ENCODE results near the gene PHLPP2. TPM values are rescaled to one million over a fixed set of nuclear protein-coding genes. Genes with fewer than 3 reads are reported as not detected.

PHLPP2 gene
- total RNA-seq, 1 experiment from 2014 or later, result 13.1 TPM

- Histone ChIP-seq H3K27ac (ENCODE audit: low read length) (no peak overlapping the region), H3K9me3 (ENCODE audit: control insufficient read depth, insufficient read depth, low read depth, low read length) (no peaks in the 10 kb centered on the region), H3K27me3 (ENCODE audit: control insufficient read depth, insufficient read depth, low read length) (no peaks in the 10 kb centered on the region), H3K36me3 (ENCODE audit: control insufficient read depth, insufficient read depth, low read length) (peaks cover 17% of the 10 kb centered on the region), H3K4me3 (ENCODE audit: low read depth in 2 of 2, low read length in 2 of 2) (no peak overlapping the region), H3K4me1 (ENCODE audit: control insufficient read depth, insufficient read depth, low read length) (no peaks in the 10 kb centered on the region)
- intact Hi-C loops (cut with micrococcal nuclease; ENCODE audit: unreplicated experiment) (no loop called here), in situ Hi-C loops (cut with HindIII; ENCODE audit: low pct_unique_long_range_greater_than_20kb, low sequenced_read_pairs) (no loop called here)
- ATAC-seq (no peak), DNase-seq (ENCODE audit: low read depth, low spot score) (no peak)
- ChIA-PET CTCF (no interaction called here), POLR2A (no interaction called here)
- no TSS peak for BruUV-seq (replicated peaks)
- TF ChIP-seq CTCF (IDR thresholded peaks at IDR 0.05) (no peak), SIN3A (IDR thresholded peaks at IDR 0.05; ENCODE audit: borderline replicate concordance, insufficient read depth, low read depth, low read length) (no peak), POLR2AphosphoS5 (IDR thresholded peaks at IDR 0.05; ENCODE audit: low read depth, low read length) (no peak), REST (IDR thresholded peaks at IDR 0.05; ENCODE audit: insufficient read depth in 1 of 2, low read depth in 2 of 2, low read length in 1 of 2) (no peak), TCF7L2 (IDR thresholded peaks at IDR 0.05; ENCODE audit: low read depth, low read length) (no peak)
Observed at GRCh38 chr16:71738855-71739254, 14.4 kb upstream of the PHLPP2 start.

DNA sequence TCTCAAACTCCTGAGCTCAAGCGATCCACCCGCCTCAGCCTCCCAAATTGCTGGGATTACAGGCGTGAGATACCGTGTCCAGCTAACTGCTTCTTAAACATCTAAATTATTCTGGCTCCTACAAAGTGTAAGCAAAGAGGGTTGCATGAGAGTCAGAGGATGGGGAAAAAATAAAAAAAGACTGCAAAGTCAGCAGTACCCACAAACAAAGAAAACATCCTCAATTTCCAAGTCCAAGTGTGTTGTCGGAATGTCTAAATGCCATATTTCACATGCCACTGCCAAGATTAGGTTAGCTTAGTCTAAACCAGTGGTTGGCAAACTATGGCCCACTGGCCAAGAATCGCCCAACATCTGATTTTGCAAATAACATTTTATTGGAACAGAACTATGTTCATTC, 13.0 kb upstream of the PHLPP2 start:
- Histone ChIP-seq H3K9me3 (ENCODE audit: control insufficient read depth, insufficient read depth, low read depth, low read length) (no peaks in the 10 kb centered on the region), H3K27me3 (ENCODE audit: control insufficient read depth, insufficient read depth, low read length) (no peaks in the 10 kb centered on the region), H3K4me3 (ENCODE audit: low read depth in 2 of 2, low read length in 2 of 2) (no peak overlapping the region), H3K4me1 (ENCODE audit: control insufficient read depth, insufficient read depth, low read length) (no peaks in the 10 kb centered on the region), H3K27ac (ENCODE audit: low read length) (no peak overlapping the region), H3K36me3 (ENCODE audit: control insufficient read depth, insufficient read depth, low read length) (peaks cover 24% of the 10 kb centered on the region)
- BruUV-seq (replicated peaks), result no TSS peak
- in situ Hi-C loops (cut with HindIII; ENCODE audit: low pct_unique_long_range_greater_than_20kb, low sequenced_read_pairs) (no loop called here), intact Hi-C loops (cut with micrococcal nuclease; ENCODE audit: unreplicated experiment) (no loop called here)
- TF ChIP-seq TCF7L2 (IDR thresholded peaks at IDR 0.05; ENCODE audit: low read depth, low read length) (no peak), REST (IDR thresholded peaks at IDR 0.05; ENCODE audit: insufficient read depth in 1 of 2, low read depth in 2 of 2, low read length in 1 of 2) (no peak), CTCF (IDR thresholded peaks at IDR 0.05) (no peak), POLR2AphosphoS5 (IDR thresholded peaks at IDR 0.05; ENCODE audit: low read depth, low read length) (no peak), SIN3A (IDR thresholded peaks at IDR 0.05; ENCODE audit: borderline replicate concordance, insufficient read depth, low read depth, low read length) (no peak)
- ATAC-seq, result no peak
- CTCF ChIA-PET, result no interaction called here
- DNase-seq (ENCODE audit: low read depth, low spot score), result no peak
- POLR2A ChIA-PET, result no interaction called here

All from Panc1 (cell line).